Measurements from ENCODE around the gene MRPL38.

GRCh38 chr17:75876938-75877751, 27.5 kb downstream of the MRPL38 start:
- TF ChIP-seq CTCF (IDR thresholded peaks at IDR 0.05) (no peak), HMGXB4 (CRISPR knock-in tag; IDR thresholded peaks at IDR 0.05) (no peak)
